Endodermal cell (in vitro differentiated cells): ENCODE data around the gene GART. TPM values are rescaled to one million over a fixed set of nuclear protein-coding genes. Genes with fewer than 3 reads are reported as not detected.

Source experiments
- DNase-seq: peaks from one replicate; pipeline ENCODE4 v3.0.0-alpha.2; 2017
- H3K27ac ChIP-seq: 2 replicates; pipeline ENCODE4 v1.5.1; 2013; ENCODE audit warnings: mild to moderate bottlenecking, low read depth, low read length, moderate library complexity
- H3K27me3 ChIP-seq: 2 replicates; pipeline ENCODE4 v1.6.1; 2013; ENCODE audit warnings: mild to moderate bottlenecking, low read length, moderate library complexity; ENCODE audit not compliant: insufficient read depth, control insufficient read depth, poor library complexity, severe bottlenecking
- H3K36me3 ChIP-seq: 2 replicates; pipeline ENCODE4 v1.7.0; 2013; ENCODE audit warnings: mild to moderate bottlenecking, low read length, moderate library complexity; ENCODE audit not compliant: control insufficient read depth, insufficient read depth
- H3K4me1 ChIP-seq: one replicate; pipeline ENCODE4 v1.7.0; 2013; ENCODE audit warnings: low read length; ENCODE audit not compliant: control insufficient read depth, insufficient read depth
- H3K4me3 ChIP-seq: 2 replicates; pipeline ENCODE4 v1.5.1; 2013; ENCODE audit warnings: mild to moderate bottlenecking, low read length, moderate library complexity
- H3K9ac ChIP-seq: 2 replicates; pipeline ENCODE4 v1.6.1; 2013; ENCODE audit warnings: mild to moderate bottlenecking, low read length, moderate library complexity; ENCODE audit not compliant: poor library complexity, severe bottlenecking; ENCODE audit errors: extremely low read depth
- H3K9me3 ChIP-seq: 2 replicates; pipeline ENCODE4 v1.6.1; 2013; ENCODE audit warnings: mild to moderate bottlenecking, low read length, moderate library complexity; ENCODE audit not compliant: control insufficient read depth
- H3K27ac Mint-ChIP-seq: 2 replicates; pipeline ENCODE4 v1.8.0; 2020; ENCODE audit warnings: mixed read lengths
- H3K27me3 Mint-ChIP-seq: 2 replicates; pipeline ENCODE4 v1.8.0; 2021; ENCODE audit warnings: mild to moderate bottlenecking, mixed read lengths; ENCODE audit not compliant: insufficient read depth
- H3K36me3 Mint-ChIP-seq: 2 replicates; pipeline ENCODE4 v1.8.0; 2020; ENCODE audit warnings: low read depth, mixed read lengths
- H3K4me1 Mint-ChIP-seq: 2 replicates; pipeline ENCODE4 v1.8.0; 2020; ENCODE audit warnings: mixed read lengths
- H3K4me3 Mint-ChIP-seq: 2 replicates; pipeline ENCODE4 v1.8.0; 2020; ENCODE audit warnings: mild to moderate bottlenecking, moderate library complexity, mixed read lengths
- H3K9me3 Mint-ChIP-seq: 2 replicates; pipeline ENCODE4 v1.8.0; 2020; ENCODE audit warnings: mild to moderate bottlenecking, mixed read lengths
- WGBS, 2 experiments: methylation state at CpG; one replicate each; pipeline versions ENCODE4 v1.1.5 to v1.1.7; 2013; ENCODE audit warnings: missing lambda C conversion rate in 2 of 2, mixed read lengths in 1 of 2; ENCODE audit not compliant: insufficient coverage in 1 of 2, insufficient read length in 1 of 2; 5-methylcytosine and 5-hydroxymethylcytosine counted together
- total RNA-seq, 2 donors: library from RNA; stranded (reverse); fragmentation: NEBNext Ultra II Directional in 1 of 2; extraction: Animal tissue kit (Norgen Biotek cat#: 25700) in 1 of 2; gene quantifications; 2 replicates in 1 of 2; 3 replicates in 1 of 2; pipeline ENCODE4 v1.2.1, GENCODE V29; 2021
- TF ChIP-seq, protein P1 (sequence below): fragments of 200-600 bp; sonication (generic); conservative IDR thresholded peaks from 2 replicates; pipeline ENCODE4 v1.5.0; 2021; ENCODE audit warnings: antibody characterized with exemption, mild to moderate bottlenecking

Gene GART
- total RNA-seq, 2 donors from 2014 or later: 125 to 150 TPM

DNA sequence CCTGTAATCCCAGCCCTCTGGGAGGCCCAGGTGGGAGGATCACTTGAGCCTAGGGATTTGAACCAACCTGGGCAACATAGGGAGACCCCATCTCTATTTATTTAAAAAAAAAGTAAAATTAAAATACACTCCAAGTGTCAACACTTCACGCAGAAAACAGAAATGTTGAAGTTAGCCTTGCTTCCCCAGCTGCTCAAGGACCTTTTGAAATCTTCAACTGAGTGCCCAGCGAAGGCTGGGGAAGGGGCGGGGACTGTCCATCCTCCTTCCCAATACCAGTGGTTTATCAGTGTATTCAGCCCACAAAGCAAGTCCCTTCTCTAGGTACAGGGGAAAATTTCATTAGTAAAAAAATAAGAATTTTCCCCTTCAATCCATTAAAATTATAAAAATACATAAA, 48.2 kb downstream of the GART start:
- no peak overlapping the region for H3K27ac ChIP-seq
- no peak overlapping the region for H3K9ac ChIP-seq
- Mint-ChIP-seq H3K9me3 (peaks cover 2% of the 10 kb centered on the region), H3K36me3 (peaks cover 6% of the 10 kb centered on the region), H3K27me3 (peaks cover 6% of the 10 kb centered on the region), H3K27ac (no peak overlapping the region), H3K4me3 (no peak overlapping the region), H3K4me1 (peaks cover 5% of the 10 kb centered on the region)
- no peak for DNase-seq
- H3K4me3 ChIP-seq: no peak overlapping the region
- no peaks in the 10 kb centered on the region for H3K9me3 ChIP-seq
- 100% methylated on average over 2 of the region's 3 CpGs for WGBS, 2 experiments
- peaks cover 6% of the 10 kb centered on the region for H3K27me3 ChIP-seq
- peaks cover 6% of the 10 kb centered on the region for H3K36me3 ChIP-seq
- TF ChIP-seq, protein P1, sequence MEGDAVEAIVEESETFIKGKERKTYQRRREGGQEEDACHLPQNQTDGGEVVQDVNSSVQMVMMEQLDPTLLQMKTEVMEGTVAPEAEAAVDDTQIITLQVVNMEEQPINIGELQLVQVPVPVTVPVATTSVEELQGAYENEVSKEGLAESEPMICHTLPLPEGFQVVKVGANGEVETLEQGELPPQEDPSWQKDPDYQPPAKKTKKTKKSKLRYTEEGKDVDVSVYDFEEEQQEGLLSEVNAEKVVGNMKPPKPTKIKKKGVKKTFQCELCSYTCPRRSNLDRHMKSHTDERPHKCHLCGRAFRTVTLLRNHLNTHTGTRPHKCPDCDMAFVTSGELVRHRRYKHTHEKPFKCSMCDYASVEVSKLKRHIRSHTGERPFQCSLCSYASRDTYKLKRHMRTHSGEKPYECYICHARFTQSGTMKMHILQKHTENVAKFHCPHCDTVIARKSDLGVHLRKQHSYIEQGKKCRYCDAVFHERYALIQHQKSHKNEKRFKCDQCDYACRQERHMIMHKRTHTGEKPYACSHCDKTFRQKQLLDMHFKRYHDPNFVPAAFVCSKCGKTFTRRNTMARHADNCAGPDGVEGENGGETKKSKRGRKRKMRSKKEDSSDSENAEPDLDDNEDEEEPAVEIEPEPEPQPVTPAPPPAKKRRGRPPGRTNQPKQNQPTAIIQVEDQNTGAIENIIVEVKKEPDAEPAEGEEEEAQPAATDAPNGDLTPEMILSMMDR: no peak
- H3K4me1 ChIP-seq: no peaks in the 10 kb centered on the region

DNA sequence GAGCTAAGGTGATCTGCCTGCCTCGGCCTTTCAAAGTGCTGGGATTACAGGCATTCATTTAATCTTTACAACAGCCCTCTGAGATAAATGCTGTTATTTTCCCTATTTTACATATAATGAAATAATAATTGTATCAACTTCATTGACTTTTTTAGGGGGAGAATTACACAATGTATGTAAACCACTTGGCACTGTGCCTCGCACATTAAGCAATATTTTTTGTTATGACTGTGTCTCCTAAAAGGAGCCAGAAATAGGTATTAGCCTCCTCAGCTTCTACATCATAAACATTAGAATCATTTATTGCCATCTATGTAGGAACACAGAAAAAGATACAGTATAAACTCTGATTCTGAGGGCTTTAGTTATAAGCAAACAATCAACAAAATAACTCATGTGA, 49.3 kb downstream of the GART start:
- H3K4me3 Mint-ChIP-seq: no peak overlapping the region
- no peak for DNase-seq
- H3K27me3 Mint-ChIP-seq: peaks cover 6% of the 10 kb centered on the region
- peaks cover 5% of the 10 kb centered on the region for H3K4me1 Mint-ChIP-seq
- peaks cover 2% of the 10 kb centered on the region for H3K9me3 Mint-ChIP-seq
- H3K27me3 ChIP-seq: peaks cover 6% of the 10 kb centered on the region
- H3K9ac ChIP-seq: no peak overlapping the region
- no peaks in the 10 kb centered on the region for H3K4me1 ChIP-seq
- TF ChIP-seq, protein P1: no peak
- no peaks in the 10 kb centered on the region for H3K9me3 ChIP-seq
- H3K36me3 ChIP-seq: peaks cover 16% of the 10 kb centered on the region
- no peak overlapping the region for H3K4me3 ChIP-seq
- WGBS, 2 experiments: 97% methylated on average over 2 of the region's 2 CpGs; no CpG with 5 or more reads in 1 of the 2 experiments
- no peak overlapping the region for H3K27ac ChIP-seq
- peaks cover 12% of the 10 kb centered on the region for H3K36me3 Mint-ChIP-seq
- no peak overlapping the region for H3K27ac Mint-ChIP-seq

- Mint-ChIP-seq H3K4me3 (peak within 1 kb of the TSS; percentile 75), H3K9me3 (peaks cover 1% of the 10 kb centered on the region), H3K36me3 (peaks cover 12% of the 10 kb centered on the region), H3K4me1 (peaks cover 5% of the 10 kb centered on the region), H3K27ac (peak within 1 kb of the TSS; percentile 82), H3K27me3 (peaks cover 6% of the 10 kb centered on the region)
- peaks cover 16% of the 10 kb centered on the region for H3K36me3 ChIP-seq
- peak within 1 kb of the TSS; percentile 95 for H3K4me3 ChIP-seq
- H3K27me3 ChIP-seq: peaks cover 6% of the 10 kb centered on the region
- no peaks in the 10 kb centered on the region for H3K4me1 ChIP-seq
- 1 to 2% methylated on average over 20 to 52 of the region's 52 CpGs for WGBS, 2 experiments
- H3K27ac ChIP-seq: peak within 1 kb of the TSS; percentile 19
- DNase-seq: peak; percentile 98
- peak within 1 kb of the TSS; percentile 67 for H3K9ac ChIP-seq
- TF ChIP-seq, protein P1: no peak
- no peaks in the 10 kb centered on the region for H3K9me3 ChIP-seq
Measured at GRCh38 chr21:33491373-33492102, 50.4 kb downstream of the GART start, which contains the start of gene DNAJC28. Gene DNAJC28, minus strand, starts transcription at chr21:33491716. Its CDS starts 2,323 bp downstream, at chr21:33489393.
